HCEC 1CT (cell line): ENCODE data around the gene NFAM1.

Source experiments
- DNase-seq: peaks from one replicate; pipeline ENCODE4 v3.0.0-alpha.2; 2017

NFAM1 gene

DNA sequence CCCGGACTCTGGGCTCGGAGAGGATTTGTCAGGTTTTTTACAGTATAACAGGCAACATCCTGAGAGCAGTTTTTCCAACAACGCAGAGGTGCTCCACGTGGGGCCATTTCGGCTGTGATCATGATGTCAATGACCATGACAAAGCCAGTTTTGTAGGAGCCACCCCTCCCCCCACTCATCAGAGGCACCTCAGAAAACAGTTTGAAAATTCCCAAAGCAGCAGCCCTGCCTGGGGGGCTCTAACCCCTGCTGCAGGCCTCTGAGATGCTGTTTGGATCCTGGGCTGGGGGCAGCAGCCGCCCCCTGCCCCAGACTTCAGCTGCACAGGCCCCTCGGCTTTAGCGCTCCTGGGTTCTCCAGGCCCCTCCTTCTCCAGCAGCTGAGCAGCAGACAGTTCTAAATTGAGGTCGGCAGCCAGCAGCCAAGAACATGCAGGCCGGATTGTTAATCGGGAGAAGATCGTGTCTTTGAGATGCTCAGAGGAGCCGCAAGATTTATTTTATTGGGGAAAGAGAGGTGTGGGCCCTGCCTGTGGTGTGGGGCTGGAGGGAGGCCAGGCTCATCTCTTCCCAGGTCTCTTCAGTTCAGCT lies 19.4 kb downstream of the NFAM1 start:
- no peak for DNase-seq

DNA sequence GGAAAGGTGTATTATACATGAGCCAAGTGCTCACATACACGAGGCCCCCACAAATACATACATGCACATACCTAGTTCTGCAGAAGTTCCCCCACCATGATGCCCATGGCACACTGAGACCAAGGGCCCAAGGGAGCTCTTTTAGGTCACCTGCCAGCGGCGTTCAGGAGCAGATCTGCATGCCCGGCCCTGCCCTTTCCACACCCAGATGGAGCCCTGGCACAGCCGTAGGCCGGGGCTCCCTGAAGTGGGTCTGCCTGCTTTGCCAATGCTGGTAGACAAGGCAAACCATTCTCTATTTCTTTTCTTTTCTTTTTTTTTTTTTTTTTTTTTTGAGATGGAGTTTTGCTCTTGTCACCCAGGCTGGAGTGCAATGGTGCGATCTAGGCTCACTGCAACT lies 21.5 kb downstream of the NFAM1 start:
- no peak for DNase-seq

DNA sequence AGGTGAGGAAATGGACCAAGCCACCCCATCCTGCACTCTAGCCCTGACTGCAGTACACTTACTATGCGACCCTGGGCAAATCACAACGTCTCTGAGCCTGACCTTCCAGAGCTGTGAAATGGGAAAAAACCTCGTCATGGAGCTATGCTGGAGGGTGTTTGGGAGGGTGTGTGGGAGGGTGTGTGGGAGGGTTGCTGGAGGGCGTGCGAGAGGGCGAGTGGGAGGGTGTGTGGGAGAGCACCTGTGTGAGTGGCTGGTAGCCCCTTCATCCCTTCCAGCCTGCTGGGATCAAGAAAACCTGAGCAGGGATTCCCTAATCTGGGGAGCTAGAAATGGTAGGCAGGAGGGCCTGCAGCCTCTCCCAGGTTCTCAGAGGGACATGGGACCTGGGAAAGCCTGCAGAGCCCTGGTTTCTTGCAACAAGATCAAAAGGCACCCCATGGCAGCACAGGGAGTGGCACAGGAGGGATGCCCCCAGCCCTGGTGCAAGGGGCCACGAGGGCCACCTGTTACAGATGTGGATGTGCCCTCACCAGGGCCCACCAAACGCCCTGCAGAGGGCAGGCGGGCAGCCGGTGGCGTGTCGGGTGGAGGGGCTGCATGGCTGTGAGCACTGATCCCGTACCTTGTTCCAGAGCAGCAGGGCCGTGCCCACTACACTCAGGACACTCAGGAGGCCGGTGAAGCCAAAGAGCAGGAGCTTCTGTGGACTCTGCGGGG lies 23.2 kb downstream of the NFAM1 start:
- no peak for DNase-seq

GRCh38 chr22:42408276-42408675 lies 23.9 kb downstream of the NFAM1 start:
- no peak for DNase-seq

- no peak for DNase-seq
Measured at GRCh38 chr22:42404266-42404665, 27.9 kb downstream of the NFAM1 start.

- no peak for DNase-seq
Measured at GRCh38 chr22:42401535-42402334, 30.5 kb downstream of the NFAM1 start.

DNA sequence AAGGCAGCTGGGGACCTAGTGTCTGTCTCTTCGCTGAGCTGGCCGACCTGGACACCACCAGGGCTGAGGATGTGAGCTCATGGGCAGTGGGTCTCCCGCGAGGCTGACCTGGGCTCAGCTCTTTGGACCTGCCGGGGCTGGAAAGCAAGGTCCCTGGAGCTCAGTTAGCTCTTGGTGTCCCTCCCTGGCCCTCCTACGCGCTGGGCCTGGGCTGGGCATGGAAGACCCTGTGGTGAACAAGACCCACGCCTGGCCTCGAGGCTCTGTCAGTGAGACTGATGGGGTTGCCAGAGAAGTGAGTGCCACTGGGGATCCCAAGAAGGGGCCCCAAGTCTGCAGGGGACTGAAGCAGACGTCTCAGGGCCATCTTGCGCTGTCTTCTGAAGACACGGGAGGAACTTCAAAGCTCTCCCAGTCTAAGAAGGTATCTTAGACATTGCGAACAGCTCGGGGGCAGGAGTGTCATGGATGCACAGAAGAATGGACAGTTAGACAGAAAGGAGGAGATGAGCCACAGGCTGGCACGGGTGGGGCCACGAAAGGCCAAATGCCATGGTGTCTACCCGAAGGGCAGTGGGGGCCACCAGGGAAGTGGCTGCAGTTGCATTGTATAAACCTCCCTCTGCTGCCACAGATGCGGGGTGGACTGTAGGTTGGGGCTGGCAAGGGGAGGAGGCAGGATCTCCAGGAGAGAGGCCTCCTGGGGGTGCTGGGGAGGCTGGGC lies 31.2 kb downstream of the NFAM1 start:
- no peak for DNase-seq

DNA sequence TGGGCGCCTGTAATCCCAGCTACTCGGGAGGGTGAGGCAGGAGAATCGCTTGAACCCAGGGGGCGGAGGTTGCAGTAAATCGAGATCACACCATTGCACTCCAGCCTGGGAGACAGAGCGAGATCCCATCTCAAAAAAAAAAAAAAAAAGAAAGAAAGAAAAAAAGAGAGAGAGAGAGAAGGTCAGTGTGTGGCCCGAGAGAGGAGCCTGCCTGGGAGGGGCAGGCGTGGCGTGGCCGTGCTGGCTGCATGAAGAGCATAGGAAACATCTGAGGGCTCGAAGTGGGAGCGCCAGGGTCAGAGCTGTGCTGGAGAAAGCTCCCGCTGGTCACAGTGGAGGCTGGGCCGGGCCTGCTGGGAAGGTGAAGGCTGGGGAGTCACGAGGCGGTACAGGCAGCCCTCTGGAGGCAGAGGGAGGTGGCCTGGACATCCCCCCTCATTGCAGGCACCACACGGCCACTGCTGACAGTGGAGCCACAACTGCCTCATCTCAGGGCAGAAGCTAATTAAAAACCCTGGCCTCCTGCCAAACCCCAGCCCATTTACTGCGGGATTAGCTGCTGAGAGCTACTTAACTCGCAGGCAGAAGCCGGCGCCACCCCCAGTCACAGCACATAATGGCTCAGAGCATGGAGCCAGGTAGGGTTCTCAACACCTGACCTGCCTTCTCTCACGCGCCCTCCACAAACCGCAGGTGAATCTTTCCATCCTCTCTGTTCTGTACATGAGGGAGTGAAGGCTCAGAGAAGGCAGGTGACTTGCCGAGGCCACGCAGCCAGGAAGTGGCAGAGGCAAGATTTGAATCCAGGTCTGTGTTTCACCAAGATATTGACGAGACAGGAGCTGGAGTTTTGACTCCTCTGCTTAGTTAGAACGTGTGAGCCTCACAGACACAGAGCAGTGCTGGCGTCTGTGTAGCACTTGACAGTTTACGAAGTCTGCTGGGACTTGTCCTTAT lies 32.6 kb downstream of the NFAM1 start:
- DNase-seq: no peak

- no peak for DNase-seq
Measured at GRCh38 chr22:42397332-42398249, 34.6 kb downstream of the NFAM1 start.

DNA sequence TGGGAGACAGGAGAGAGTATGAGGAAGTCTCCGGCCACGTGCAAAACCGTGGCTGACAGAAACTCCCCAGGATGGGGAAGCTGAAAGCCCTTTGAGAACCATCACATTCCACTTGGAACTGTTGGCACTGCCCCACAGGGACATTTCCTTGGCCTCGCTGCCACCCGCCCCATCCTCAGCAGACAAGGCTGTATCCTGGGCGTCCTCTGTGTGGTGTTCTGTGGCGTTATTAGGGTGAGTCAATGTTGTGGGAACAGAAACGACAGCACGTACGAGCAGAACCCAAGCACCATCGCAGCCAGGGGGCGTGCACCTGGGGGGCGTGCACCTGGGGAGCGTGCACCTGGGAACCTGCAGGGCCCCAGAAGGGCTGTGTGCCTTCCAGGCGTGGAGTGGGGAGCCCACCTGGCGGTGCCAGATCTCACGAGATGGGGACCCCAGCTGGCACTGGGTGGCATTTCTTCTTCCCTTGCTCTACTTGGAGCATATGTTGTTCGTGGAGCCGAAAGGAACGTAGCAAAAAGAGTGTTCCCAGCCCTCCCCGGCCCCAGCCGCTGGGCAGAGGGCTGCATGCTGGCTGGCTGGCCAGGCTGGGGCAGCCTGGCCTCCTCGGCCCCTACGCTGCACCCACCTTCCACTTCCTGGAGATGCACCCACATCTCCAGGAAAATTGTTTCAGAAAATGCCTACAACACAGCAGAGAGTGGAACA lies 35.4 kb downstream of the NFAM1 start:
- no peak for DNase-seq

DNA sequence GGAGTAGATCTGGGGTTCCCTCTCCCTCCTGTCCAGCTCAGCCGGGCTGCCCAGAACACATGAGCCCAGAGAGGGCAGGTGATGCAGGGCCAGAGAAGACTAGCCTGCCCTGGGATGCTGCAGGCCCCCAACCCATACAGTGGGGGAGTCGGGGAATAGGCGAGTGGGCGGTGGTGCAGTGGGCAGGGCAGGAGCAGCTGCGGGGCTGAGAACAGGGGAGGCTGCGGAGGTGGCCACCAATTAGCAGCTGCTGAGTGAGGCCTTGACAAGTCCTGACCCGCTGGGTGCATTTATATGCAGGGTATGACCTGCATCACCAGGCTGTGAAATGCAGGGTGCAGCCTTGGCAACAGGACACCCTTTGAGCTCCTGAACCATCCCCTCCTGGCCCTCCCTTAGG lies 43.1 kb downstream of the NFAM1 start:
- DNase-seq: no peak

GRCh38 chr22:42388130-42388797 lies 43.9 kb downstream of the NFAM1 start:
- DNase-seq: no peak

- no peak for DNase-seq
Measured at GRCh38 chr22:42387631-42388030, 44.6 kb downstream of the NFAM1 start.

DNA sequence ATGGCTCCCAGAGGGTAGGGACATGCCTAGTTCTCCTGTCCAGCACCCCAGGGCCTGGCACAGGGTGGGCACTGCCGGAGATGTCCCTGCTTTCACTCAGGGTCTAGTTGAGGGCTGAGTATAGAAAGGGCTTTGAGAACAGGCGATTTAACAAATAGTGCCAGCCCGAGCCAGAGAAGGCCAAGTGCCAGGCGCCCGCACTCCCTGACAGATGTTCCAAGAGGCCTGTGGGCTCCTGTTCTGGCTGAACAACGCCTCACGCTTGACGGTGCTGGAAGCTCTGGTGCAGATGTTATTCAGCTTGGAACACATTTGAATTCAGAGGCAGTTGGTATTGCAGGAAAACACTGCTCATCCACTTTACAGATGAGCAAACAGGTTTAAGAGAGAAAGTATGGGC lies 46.5 kb downstream of the NFAM1 start:
- no peak for DNase-seq

DNA sequence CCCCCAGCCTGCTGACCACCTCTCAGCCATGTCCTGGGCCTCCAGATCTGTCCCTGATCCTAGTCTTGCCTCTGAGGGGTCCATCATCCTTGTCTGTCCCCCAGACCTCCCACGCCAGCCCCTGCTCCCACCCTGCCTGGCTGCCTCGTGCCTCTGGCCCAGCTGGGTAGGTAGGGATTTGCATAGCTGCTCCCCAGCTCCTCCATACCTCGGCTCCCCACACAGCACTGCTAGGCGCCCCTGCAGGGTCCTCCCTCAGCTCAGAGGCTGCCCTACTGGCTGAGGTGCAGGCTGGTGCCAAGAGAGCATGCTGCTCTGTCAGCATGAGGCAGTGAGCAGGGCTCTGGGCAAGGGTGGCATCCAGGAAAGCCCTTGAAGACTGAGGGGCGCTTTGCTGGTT lies 47.7 kb downstream of the NFAM1 start:
- no peak for DNase-seq

- DNase-seq: no peak
Measured at GRCh38 chr22:42383851-42384417, 48.3 kb downstream of the NFAM1 start.

- DNase-seq: no peak
Measured at GRCh38 chr22:42383287-42383686, 48.9 kb downstream of the NFAM1 start.

GRCh38 chr22:42380769-42381551 lies 51.2 kb downstream of the NFAM1 start:
- no peak for DNase-seq
